K562 (cell line): ENCODE results near the gene HIVEP2. TPM values are rescaled to one million over a fixed set of nuclear protein-coding genes. Genes with fewer than 3 reads are reported as not detected.

ENCODE experiments used
- ATAC-seq: fragments of 200-7000 bp; cut with Tn5 transposase; 3 replicates; pipeline ENCODE4 v1.9.1; 2020; ENCODE audit warnings: moderate library complexity
- BruUV-seq: library from RNA; stranded (reverse); fragments of 400-500 nt; replicated peaks from 2 replicates; lab custom pipeline; 2021; lab: Mats Ljungman, UMichigan
- CTCF ChIA-PET: fragments of 300-600 bp; formaldehyde crosslinking; extraction: SDS; loops from one replicate; lab custom pipeline; 2021; ENCODE audit warnings: low intra/inter-chr PET ratio; lab: Yijun Ruan, JAX
- POLR2A ChIA-PET: fragments of 300-600, 350-650 bp; sonication (Branson Sonifier 250); formaldehyde crosslinking; extraction: SDS; loops from one replicate; lab custom pipeline; 2021; ENCODE audit warnings: antibody characterized with exemption, inconsistent platforms; lab: Yijun Ruan, JAX
- DNase-seq, 4 experiments: peaks; one replicate each; pipeline versions ENCODE4 v3.0.0 to v3.0.0-alpha.2; 2011 to 2018; ENCODE audit warnings: low spot score in 3 of 4, mixed read lengths in 3 of 4; ENCODE audit errors: extremely low read depth in 1 of 4
- FAIRE-seq: peaks from 2 replicates; lab custom pipeline; 2011; peaks lifted over from hg19 to GRCh38; lab: Jason Lieb, UNC
- H2AFZ ChIP-seq: 2 replicates; pipeline ENCODE4 v1.6.0; 2011; ENCODE audit warnings: low read depth, low read length, control low read depth, inconsistent platforms
- H3K27ac ChIP-seq: fragments of 200-600 bp; 3 replicates; pipeline ENCODE4 v1.8.0; 2011; ENCODE audit warnings: low read depth, mild to moderate bottlenecking, control low read depth, inconsistent platforms, low read length, moderate library complexity, mixed read lengths; ENCODE audit errors: extremely low read depth
- H3K27me3 ChIP-seq, 2 experiments: fragments of 300-600 bp in 1 of 2; 2 replicates in 1 of 2; 3 replicates in 1 of 2; pipeline versions ENCODE4 v1.6.0 to v1.8.0; 2011; ENCODE audit warnings: inconsistent platforms in 2 of 2, low read length in 2 of 2, mild to moderate bottlenecking in 1 of 2, mixed read lengths in 1 of 2, moderate library complexity in 1 of 2; ENCODE audit not compliant: control insufficient read depth in 2 of 2, insufficient read depth in 2 of 2
- H3K36me3 ChIP-seq: fragments of 300-600 bp; 3 replicates; pipeline ENCODE4 v1.8.0; 2011; ENCODE audit warnings: mild to moderate bottlenecking, low read length, inconsistent platforms; ENCODE audit not compliant: control insufficient read depth, insufficient read depth
- H3K4me1 ChIP-seq, 2 experiments: fragments of 200-600 bp in 1 of 2; replicated peaks in 1 of 2; 2 replicates in 1 of 2; 3 replicates in 1 of 2; pipeline versions ENCODE4 v1.5.1 to v1.8.0; 2011; ENCODE audit warnings: inconsistent platforms in 2 of 2, low read length in 2 of 2, mild to moderate bottlenecking in 1 of 2, mixed read lengths in 1 of 2, moderate library complexity in 1 of 2; ENCODE audit not compliant: control insufficient read depth in 2 of 2, insufficient read depth in 2 of 2
- H3K4me2 ChIP-seq: 2 replicates; pipeline ENCODE4 v1.6.1; 2011; ENCODE audit warnings: low read length, control low read depth, inconsistent platforms, mixed read lengths; ENCODE audit not compliant: insufficient read depth
- H3K4me3 ChIP-seq: fragments of 200-600 bp; sonication (generic), shearing (Covaris generic); 2 replicates; pipeline ENCODE4 v1.5.1; 2016; ENCODE audit warnings: control low read depth, inconsistent platforms
- H3K79me2 ChIP-seq: fragments of 200-600 bp; 3 replicates; pipeline ENCODE4 v1.8.0; 2011; ENCODE audit warnings: low read length, inconsistent platforms; ENCODE audit not compliant: control insufficient read depth, insufficient read depth
- H3K9ac ChIP-seq, 2 experiments: 2 replicates each; pipeline versions ENCODE4 v1.6.0 to v1.6.1; 2011; ENCODE audit warnings: low read depth in 2 of 2, low read length in 2 of 2, control low read depth in 1 of 2, inconsistent platforms in 1 of 2, mild to moderate bottlenecking in 1 of 2, mixed read lengths in 1 of 2; ENCODE audit not compliant: insufficient read depth in 1 of 2
- H3K9me1 ChIP-seq: one replicate; pipeline ENCODE4 v1.6.0; 2011; ENCODE audit warnings: inconsistent platforms, mild to moderate bottlenecking, low read length, moderate library complexity; ENCODE audit not compliant: control insufficient read depth, insufficient read depth
- H3K9me3 ChIP-seq: replicated peaks from 2 replicates; pipeline ENCODE4 v1.5.1; 2011; ENCODE audit warnings: low read depth, low read length, inconsistent platforms; ENCODE audit not compliant: control insufficient read depth, insufficient read depth
- H4K20me1 ChIP-seq: replicated peaks from 2 replicates; pipeline ENCODE4 v1.6.1; 2011; ENCODE audit warnings: low read length, inconsistent platforms, mixed read lengths; ENCODE audit not compliant: control insufficient read depth, insufficient read depth
- ARID1B ChIP-seq: fragments of 450-650 bp; IDR thresholded peaks from 2 replicates; pipeline ENCODE4 v1.6.1; 2016; ENCODE audit warnings: antibody characterized with exemption, mild to moderate bottlenecking, inconsistent platforms
- BCOR ChIP-seq: fragments of 450-650 bp; IDR thresholded peaks from 2 replicates; pipeline ENCODE4 v1.6.1; 2016
- KDM1A ChIP-seq, 2 experiments: fragments of 450-650 bp; IDR thresholded peaks; 2 replicates each; pipeline ENCODE4 v1.6.1; 2016; ENCODE audit warnings: mild to moderate bottlenecking in 2 of 2
- NCOA2 ChIP-seq, 2 experiments: fragments of 450-650 bp; IDR thresholded peaks; 2 replicates each; pipeline ENCODE4 v1.6.1; 2018; ENCODE audit warnings: mild to moderate bottlenecking in 2 of 2, moderate library complexity in 1 of 2; ENCODE audit not compliant: partially characterized antibody in 2 of 2
- PHF8 ChIP-seq: fragments of 200-600 bp; sonication (generic); IDR thresholded peaks from 2 replicates; pipeline ENCODE4 v1.6.1; 2012; ENCODE audit warnings: mixed run types, mild to moderate bottlenecking, inconsistent platforms, low read length, moderate library complexity, borderline replicate concordance
- SAP30 ChIP-seq: fragments of 200-600 bp; sonication (generic); IDR thresholded peaks from 2 replicates; pipeline ENCODE4 v1.6.1; 2012; ENCODE audit warnings: borderline replicate concordance, low read depth, mild to moderate bottlenecking, moderate library complexity, low read length, control low read depth, inconsistent platforms; ENCODE audit not compliant: insufficient read depth, poor library complexity, severe bottlenecking
- TRIM25 ChIP-seq: fragments of 450-650 bp; IDR thresholded peaks from 2 replicates; pipeline ENCODE4 v1.7.0; 2016; ENCODE audit warnings: borderline replicate concordance
- ZNF133 ChIP-seq: fragments of 250-450 bp; sonication (Bioruptor Pico); IDR thresholded peaks from 2 replicates; pipeline ENCODE4 v1.4.0; 2020; ENCODE audit warnings: mild to moderate bottlenecking
- ZNF3 ChIP-seq: fragments of 250-450 bp; sonication (Bioruptor Pico); IDR thresholded peaks from 2 replicates; pipeline ENCODE4 v1.5.0; 2021; ENCODE audit warnings: mild to moderate bottlenecking, moderate library complexity
- WGBS: fragments of 100-300 bp; shearing (Covaris generic); methylation state at CpG from one replicate; pipeline ENCODE4 v1.1.6; 2016; ENCODE audit warnings: low coverage, mixed read lengths; ENCODE audit not compliant: insufficient coverage; ENCODE audit errors: missing lambda C conversion rate; 5-methylcytosine and 5-hydroxymethylcytosine counted together
- in situ Hi-C: fragments of 300-500 bp; cut with MboI; formaldehyde crosslinking; loops from 4 replicates; pipeline ENCODE4 v1.15.0; 2018; ENCODE audit warnings: inconsistent platforms, mixed read lengths
- intact Hi-C: fragments of 100-400 bp; cut with micrococcal nuclease; formaldehyde crosslinking; loops from 2 replicates; pipeline ENCODE4 v1.14.2; 2022
- polyA plus RNA-seq, 8 experiments: library from polyadenylated mRNA; depleted of rRNA in 4 of 8; stranded (reverse) in 5 of 8; unstranded in 3 of 8; fragments of >200 nt; fragmentation: Nextera tagmentation in 2 of 8; fragmentation: Illumina TruSeq in 1 of 8; extraction: Ambion mirVana in 2 of 8; extraction: Trizol in 1 of 8; gene quantifications; 2 replicates each; pipeline versions ENCODE4 v1.2.1 to v1.2.3, GENCODE V29; 2011 to 2014; ENCODE audit warnings: inconsistent platforms in 1 of 8, missing spikeins in 1 of 8
- total RNA-seq, 7 experiments: library from RNA; depleted of rRNA in 6 of 7; stranded (reverse); fragments of >200 nt in 6 of 7; fragmentation: Illumina TruSeq in 2 of 7; extraction: Trizol in 2 of 7; gene quantifications; 2 replicates each; pipeline versions ENCODE4 v1.2.1 to v1.2.3, GENCODE V29; 2011 to 2021; ENCODE audit warnings: low replicate concordance in 1 of 7
- TF ChIP-seq, protein P1 (sequence below): fragments of 150-350 bp; conservative IDR thresholded peaks from 2 replicates; pipeline ENCODE4 v1.6.1; 2014; ENCODE audit warnings: low read length

HIVEP2 gene
- total and polyA plus RNA-seq, 9 of the 15 experiments (the other 6 are each of a cell fraction or from before 2014, with no cell fraction given), result under 0.01 to 1.2 (median 0.31) TPM

DNA sequence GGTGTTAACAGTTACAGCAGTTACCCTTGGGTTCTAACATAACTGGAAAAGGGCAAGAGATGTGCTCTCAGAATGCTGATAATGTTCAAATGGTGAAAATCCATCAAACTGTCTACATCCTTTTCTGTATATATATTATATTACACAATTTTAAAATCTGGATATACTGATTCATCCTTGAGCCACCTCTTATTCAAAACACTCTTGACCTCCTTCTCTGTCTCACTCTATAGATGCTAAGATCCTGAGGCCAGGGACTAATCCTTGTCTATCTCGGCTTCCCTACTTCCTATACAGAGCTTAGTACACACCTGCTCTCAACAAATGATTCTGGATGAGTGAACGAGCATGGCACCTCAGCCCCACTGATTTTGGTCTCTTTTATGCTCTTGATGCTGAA is 47.3 kb downstream of the HIVEP2 start:
- Histone ChIP-seq H3K9me1 (no peaks in the 10 kb centered on the region), H2AFZ (no peak overlapping the region), H3K79me2 (no peaks in the 10 kb centered on the region), H3K27me3 (peaks cover 7 to 9% of the 10 kb centered on the region in 2 experiments; a peak in 2 of 5 replicates), H3K27ac (no peak overlapping the region), H3K4me1 (no peaks in the 10 kb centered on the region), H3K4me2 (no peak overlapping the region), H3K36me3 (no peaks in the 10 kb centered on the region), H4K20me1 (no peaks in the 10 kb centered on the region), H3K4me3 (no peak overlapping the region), H3K9ac (no peak overlapping the region), H3K9me3 (no peaks in the 10 kb centered on the region)
- ATAC-seq, result no peak
- intact Hi-C loops, result no loop called here
- in situ Hi-C loops, result no loop called here
- BruUV-seq, result no TSS peak
- POLR2A ChIA-PET, result no interaction called here
- 0% methylated on average over 2 of the region's 2 CpGs for WGBS
- CTCF ChIA-PET, result no interaction called here
- DNase-seq, result no peak
- no peak for FAIRE-seq
- TF ChIP-seq NCOA2 (IDR thresholded peaks at IDR 0.05; ENCODE audit: partially characterized antibody in 2 of 2), result no peak
- no peak for TF ChIP-seq ARID1B

DNA sequence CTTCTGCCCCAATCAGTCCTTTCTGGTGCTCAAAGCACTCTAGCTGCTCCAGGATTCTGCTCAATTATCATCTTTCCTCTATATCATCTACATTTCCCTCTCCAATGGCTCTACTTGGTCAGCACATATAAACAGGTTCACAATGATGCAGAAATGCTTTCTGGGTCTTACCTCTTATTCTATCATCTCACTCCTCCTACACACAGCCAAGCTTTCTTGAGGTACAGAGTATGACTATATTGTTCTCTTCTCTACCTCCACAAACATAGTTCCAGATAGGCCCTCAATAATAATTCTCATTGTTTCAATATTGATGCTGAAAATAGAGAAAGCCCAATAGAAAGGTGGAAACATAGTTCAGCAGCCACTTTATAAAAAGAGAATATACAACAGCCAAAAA is 48.2 kb downstream of the HIVEP2 start:
- no peak overlapping the region for H3K4me2 ChIP-seq
- no peaks in the 10 kb centered on the region for H4K20me1 ChIP-seq
- no peak for TF ChIP-seq BCOR
- TF ChIP-seq ZNF3 (CRISPR knock-in tag), result no peak
- TF ChIP-seq, protein P1, sequence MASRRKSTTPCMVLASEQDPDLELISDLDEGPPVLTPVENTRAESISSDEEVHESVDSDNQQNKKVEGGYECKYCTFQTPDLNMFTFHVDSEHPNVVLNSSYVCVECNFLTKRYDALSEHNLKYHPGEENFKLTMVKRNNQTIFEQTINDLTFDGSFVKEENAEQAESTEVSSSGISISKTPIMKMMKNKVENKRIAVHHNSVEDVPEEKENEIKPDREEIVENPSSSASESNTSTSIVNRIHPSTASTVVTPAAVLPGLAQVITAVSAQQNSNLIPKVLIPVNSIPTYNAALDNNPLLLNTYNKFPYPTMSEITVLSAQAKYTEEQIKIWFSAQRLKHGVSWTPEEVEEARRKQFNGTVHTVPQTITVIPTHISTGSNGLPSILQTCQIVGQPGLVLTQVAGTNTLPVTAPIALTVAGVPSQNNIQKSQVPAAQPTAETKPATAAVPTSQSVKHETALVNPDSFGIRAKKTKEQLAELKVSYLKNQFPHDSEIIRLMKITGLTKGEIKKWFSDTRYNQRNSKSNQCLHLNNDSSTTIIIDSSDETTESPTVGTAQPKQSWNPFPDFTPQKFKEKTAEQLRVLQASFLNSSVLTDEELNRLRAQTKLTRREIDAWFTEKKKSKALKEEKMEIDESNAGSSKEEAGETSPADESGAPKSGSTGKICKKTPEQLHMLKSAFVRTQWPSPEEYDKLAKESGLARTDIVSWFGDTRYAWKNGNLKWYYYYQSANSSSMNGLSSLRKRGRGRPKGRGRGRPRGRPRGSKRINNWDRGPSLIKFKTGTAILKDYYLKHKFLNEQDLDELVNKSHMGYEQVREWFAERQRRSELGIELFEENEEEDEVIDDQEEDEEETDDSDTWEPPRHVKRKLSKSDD, result no peak
- no peak for TF ChIP-seq ZNF133 (CRISPR knock-in tag)
- no peak for TF ChIP-seq KDM1A (IDR thresholded peaks at IDR 0.05)
- no peak for TF ChIP-seq PHF8
- no peak for TF ChIP-seq TRIM25
- no peak for TF ChIP-seq SAP30
- intact Hi-C loops, result no loop called here
- DNase-seq (no peak), FAIRE-seq (no peak), ATAC-seq (no peak)
- no peaks in the 10 kb centered on the region for H3K9me1 ChIP-seq
- in situ Hi-C loops, result no loop called here
- H3K27ac ChIP-seq, result no peak overlapping the region
- BruUV-seq, result no TSS peak
- no peak overlapping the region for H2AFZ ChIP-seq
- ChIA-PET CTCF (no interaction called here), POLR2A (no interaction called here)
- no peaks in the 10 kb centered on the region for H3K4me1 ChIP-seq
- no peaks in the 10 kb centered on the region for H3K36me3 ChIP-seq
- no peaks in the 10 kb centered on the region for H3K9me3 ChIP-seq
- H3K79me2 ChIP-seq, result no peaks in the 10 kb centered on the region
- H3K27me3 ChIP-seq, result peaks cover 7 to 9% of the 10 kb centered on the region in 2 experiments; a peak in 2 of 5 replicates
- H3K9ac ChIP-seq, result no peak overlapping the region
- H3K4me3 ChIP-seq, result no peak overlapping the region
